Upper lobe of left lung (tissue), 6 donors: ENCODE results near the gene B3GNT3. TPM values are rescaled to one million over a fixed set of nuclear protein-coding genes. Genes with fewer than 3 reads are reported as not detected.

ENCODE experiments used
- ATAC-seq, 2 donors: fragments of 200-7000 bp; cut with Tn5 transposase; one replicate each; pipeline ENCODE4 v1.9.1; 2022; ENCODE audit warnings: mild to moderate bottlenecking in 2 of 2, moderate library complexity in 2 of 2; ENCODE audit not compliant: low FRiP score in 2 of 2
- DNase-seq, 2 donors: peaks; one replicate each; pipeline ENCODE4 v3.0.0-alpha.2; 2019 to 2020
- H3K27ac ChIP-seq, 4 donors: fragments of 200-600 bp; sonication (generic); one replicate each; pipeline ENCODE4 v1.5.1; 2016 to 2019
- H3K27me3 ChIP-seq, 4 donors: fragments of 200-600 bp; sonication (generic); one replicate each; pipeline ENCODE4 v1.5.1; 2017 to 2019
- H3K36me3 ChIP-seq, 4 donors: fragments of 200-600 bp; sonication (generic); one replicate each; pipeline ENCODE4 v1.5.1; 2016 to 2019
- H3K4me1 ChIP-seq, 4 donors: fragments of 200-600 bp; sonication (generic); one replicate each; pipeline ENCODE4 v1.5.1; 2018 to 2019
- H3K4me3 ChIP-seq, 4 donors: fragments of 200-600 bp; sonication (generic); one replicate each; pipeline ENCODE4 v1.5.1; 2017 to 2019; ENCODE audit warnings: mild to moderate bottlenecking in 2 of 4, moderate library complexity in 1 of 4
- H3K9me3 ChIP-seq, 4 donors: fragments of 200-600 bp; sonication (generic); one replicate each; pipeline ENCODE4 v1.5.1; 2018 to 2019
- CTCF ChIP-seq, 6 experiments: fragments of 450-650 bp in 4 of 6; fragments of 200-600 bp in 2 of 6; sonication (generic) in 2 of 6; IDR thresholded peaks; one replicate each; pipeline ENCODE4 v1.5.1; 2016 to 2019; ENCODE audit warnings: antibody characterized with exemption in 6 of 6
- EP300 ChIP-seq, 4 donors: sonication (generic); formaldehyde crosslinking; IDR thresholded peaks; one replicate each; pipeline ENCODE4 v1.5.1; 2017; ENCODE audit warnings: antibody characterized with exemption in 4 of 4, control low read depth in 2 of 4
- POLR2A ChIP-seq, 4 donors: fragments of 450-650 bp; IDR thresholded peaks; one replicate each; pipeline ENCODE4 v1.5.1; 2016 to 2017; ENCODE audit warnings: antibody characterized with exemption in 4 of 4, mild to moderate bottlenecking in 2 of 4
- POLR2AphosphoS5 ChIP-seq, 2 donors: sonication (generic); formaldehyde crosslinking; IDR thresholded peaks; one replicate each; pipeline ENCODE4 v1.5.1; 2017; ENCODE audit warnings: antibody characterized with exemption in 2 of 2
- WGBS, 2 donors: methylation state at CpG; one replicate each; pipeline ENCODE4 v1.1.5; 2017 to 2018; 5-methylcytosine and 5-hydroxymethylcytosine counted together
- total RNA-seq, 6 donors: library from RNA; depleted of rRNA in 4 of 6; stranded (reverse); fragments of >200 nt in 4 of 6; gene quantifications; one replicate each; pipeline versions ENCODE4 v1.1.0 to v1.2.1, GENCODE V29; 2016 to 2021
- donor health status: DM: no; HTN: no; CAD: no; lungs with moderate emphysema.
- donor health status: DM: no; HTN: yes; CAD: no; lungs with severe emphysema.

The B3GNT3 gene
- total RNA-seq, 6 donors from 2014 or later = 1.0 to 8.8 (median 2.5) TPM; not detected in 1

DNA sequence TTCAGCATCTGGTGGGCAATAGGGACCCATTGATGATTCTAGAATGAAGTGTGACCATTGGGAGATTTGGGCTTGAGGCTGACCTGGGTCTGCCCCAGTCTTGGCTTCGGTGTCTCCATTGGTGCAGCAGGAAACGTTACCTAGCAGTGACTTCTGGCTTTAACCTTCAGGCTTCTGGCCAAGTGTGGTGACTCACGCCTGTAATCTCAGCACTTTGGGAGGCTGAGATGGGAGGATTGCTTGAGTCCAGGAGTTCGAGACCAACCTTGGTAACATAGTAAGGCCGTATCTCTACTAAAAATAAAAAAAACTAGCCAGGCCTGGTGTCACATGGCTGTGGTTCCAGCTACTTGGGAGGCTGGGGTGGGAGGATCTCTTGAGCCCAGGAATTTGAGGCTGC, 36.4 kb upstream of the B3GNT3 start:
- Histone ChIP-seq H3K27me3 (no peaks in the 10 kb centered on the region), H3K36me3 (no peaks in the 10 kb centered on the region), H3K27ac (no peak overlapping the region), H3K4me1 (peaks cover 0 to 5% (median 2%) of the 10 kb centered on the region in 4 donors), H3K4me3 (no peak overlapping the region), H3K9me3 (no peaks in the 10 kb centered on the region)
- DNase-seq (no peak), ATAC-seq (no peak)
- TF ChIP-seq EP300 (IDR thresholded peaks at IDR 0.05) (no peak), POLR2AphosphoS5 (IDR thresholded peaks at IDR 0.05) (no peak), POLR2A (IDR thresholded peaks at IDR 0.05) (no peak), CTCF (IDR thresholded peaks at IDR 0.05) (no peak)
- WGBS, 2 donors = 73 to 74% methylated on average over 5 of the region's 5 CpGs

DNA sequence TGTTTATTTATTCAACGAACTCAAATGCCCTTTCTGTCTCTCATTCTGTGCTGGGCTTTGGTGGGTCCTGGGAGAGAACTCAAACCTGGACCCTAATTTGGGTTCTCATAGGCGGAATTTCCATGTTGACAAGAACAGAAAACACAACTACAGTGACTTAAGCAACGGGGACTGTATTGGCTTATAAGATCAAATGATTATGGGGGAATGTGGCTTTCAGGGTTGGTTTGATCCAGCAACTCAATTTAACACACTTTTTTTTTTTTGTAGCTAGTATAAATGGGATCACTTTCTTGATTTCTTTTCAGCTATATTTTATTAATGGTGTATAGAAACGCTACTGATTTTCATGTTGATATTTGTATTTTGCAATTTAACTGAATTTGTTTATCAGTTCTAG, 33.8 kb upstream of the B3GNT3 start:
- no peak for TF ChIP-seq POLR2AphosphoS5 (IDR thresholded peaks at IDR 0.05)
- no peak for TF ChIP-seq CTCF (IDR thresholded peaks at IDR 0.05)
- TF ChIP-seq POLR2A (IDR thresholded peaks at IDR 0.05) = no peak
- TF ChIP-seq EP300 (IDR thresholded peaks at IDR 0.05) = no peak
- H3K9me3 ChIP-seq = no peaks in the 10 kb centered on the region
- no peaks in the 10 kb centered on the region for H3K27me3 ChIP-seq
- no peak for ATAC-seq
- 66 to 81% methylated on average over 4 of the region's 4 CpGs for WGBS, 2 donors
- no peak for DNase-seq
- H3K4me1 ChIP-seq = peaks cover under 1 to 16% (median 3%) of the 10 kb centered on the region in 4 donors
- H3K27ac ChIP-seq = no peak overlapping the region
- no peak overlapping the region for H3K4me3 ChIP-seq
- H3K36me3 ChIP-seq = no peaks in the 10 kb centered on the region

GRCh38 chr19:17762505-17763229, 32.3 kb upstream of the B3GNT3 start:
- DNase-seq = no peak
- Histone ChIP-seq H3K9me3 (no peaks in the 10 kb centered on the region), H3K4me3 (no peak overlapping the region), H3K4me1 (peaks cover 7 to 20% (median 9%) of the 10 kb centered on the region in 4 donors), H3K27me3 (no peaks in the 10 kb centered on the region), H3K27ac (no peak overlapping the region), H3K36me3 (no peaks in the 10 kb centered on the region)
- WGBS, 2 donors = 65 to 68% methylated on average over 17 of the region's 17 CpGs
- ATAC-seq = no peak
- TF ChIP-seq EP300 (IDR thresholded peaks at IDR 0.05) = no peak
- no peak for TF ChIP-seq POLR2A (IDR thresholded peaks at IDR 0.05)
- TF ChIP-seq CTCF (IDR thresholded peaks at IDR 0.05) = no peak
- no peak for TF ChIP-seq POLR2AphosphoS5 (IDR thresholded peaks at IDR 0.05)

- no peak for TF ChIP-seq POLR2A (IDR thresholded peaks at IDR 0.05)
- no peak for TF ChIP-seq POLR2AphosphoS5 (IDR thresholded peaks at IDR 0.05)
- no peak for TF ChIP-seq CTCF (IDR thresholded peaks at IDR 0.05)
- TF ChIP-seq EP300 (IDR thresholded peaks at IDR 0.05) = no peak
- Histone ChIP-seq H3K4me3 (no peak overlapping the region), H3K27me3 (no peaks in the 10 kb centered on the region), H3K4me1 (peaks cover 7 to 20% (median 9%) of the 10 kb centered on the region in 4 donors), H3K27ac (peak overlapping the region in 2 of 4 donors; percentile 61 to 85), H3K9me3 (no peaks in the 10 kb centered on the region), H3K36me3 (no peaks in the 10 kb centered on the region)
- WGBS, 2 donors = 86 to 94% methylated on average over 7 of the region's 7 CpGs
- ATAC-seq (no peak), DNase-seq (no peak)
Measured at GRCh38 chr19:17764348-17764747, 30.6 kb upstream of the B3GNT3 start.
